Renal cortical epithelial cell (primary cell): Measurements from ENCODE around the gene FNDC3B. TPM values are rescaled to one million over a fixed set of nuclear protein-coding genes. Genes with fewer than 3 reads are reported as not detected.

Source experiments
- DNase-seq: peaks from one replicate; pipeline ENCODE4 v3.0.0-alpha.2; 2011; ENCODE audit warnings: low read depth
- total RNA-seq: library from RNA; depleted of rRNA; stranded (reverse); fragments of >200 nt; gene quantifications from 2 replicates; pipeline ENCODE4 v1.2.3, GENCODE V29; 2014

Gene FNDC3B
- total RNA-seq, 1 donor from 2014 or later: 220 TPM

GRCh38 chr3:172112734-172113120, 73.3 kb downstream of the FNDC3B start:
- DNase-seq: peak; percentile 50

GRCh38 chr3:172113710-172114109, 74.3 kb downstream of the FNDC3B start:
- no peak for DNase-seq

GRCh38 chr3:172115059-172115458, 75.7 kb downstream of the FNDC3B start:
- DNase-seq: no peak

GRCh38 chr3:172115787-172116186, 76.4 kb downstream of the FNDC3B start:
- no peak for DNase-seq

GRCh38 chr3:172118019-172118418, 78.6 kb downstream of the FNDC3B start:
- DNase-seq: no peak

- DNase-seq: no peak
Observed at GRCh38 chr3:172119266-172119969, 80.0 kb downstream of the FNDC3B start.

- DNase-seq: no peak
Observed at GRCh38 chr3:172120912-172121311, 81.5 kb downstream of the FNDC3B start.

GRCh38 chr3:172121981-172122380, 82.6 kb downstream of the FNDC3B start:
- DNase-seq: no peak

GRCh38 chr3:172124271-172124670, 84.9 kb downstream of the FNDC3B start:
- no peak for DNase-seq

- DNase-seq: no peak
Observed at GRCh38 chr3:172125053-172125452, 85.7 kb downstream of the FNDC3B start.

- peak; percentile 65 for DNase-seq
Observed at GRCh38 chr3:172125963-172126457, 86.6 kb downstream of the FNDC3B start.

GRCh38 chr3:172126741-172127140, 87.4 kb downstream of the FNDC3B start:
- DNase-seq: no peak

- no peak for DNase-seq
Observed at GRCh38 chr3:172127141-172127540, 87.8 kb downstream of the FNDC3B start.

GRCh38 chr3:172127929-172128580, 88.7 kb downstream of the FNDC3B start:
- DNase-seq: no peak

- DNase-seq: no peak
Observed at GRCh38 chr3:172128858-172129257, 89.5 kb downstream of the FNDC3B start.

GRCh38 chr3:172129498-172129849, 90.1 kb downstream of the FNDC3B start:
- DNase-seq: peak; percentile 94

GRCh38 chr3:172129850-172130716, 90.7 kb downstream of the FNDC3B start:
- DNase-seq: peak; percentile 98

GRCh38 chr3:172130717-172131050, 91.3 kb downstream of the FNDC3B start:
- no peak for DNase-seq

- DNase-seq: no peak
Observed at GRCh38 chr3:172131746-172132145, 92.4 kb downstream of the FNDC3B start.

GRCh38 chr3:172132159-172132586, 92.8 kb downstream of the FNDC3B start:
- DNase-seq: no peak

GRCh38 chr3:172132721-172133311, 93.4 kb downstream of the FNDC3B start:
- DNase-seq: no peak

GRCh38 chr3:172133838-172134237, 94.5 kb downstream of the FNDC3B start:
- DNase-seq: no peak
